GM19372 (cell line): ENCODE data around the gene NAALADL2.

Experiments
- ATAC-seq: cut with Tn5 transposase; IDR thresholded peaks from one replicate; pipeline ENCODE4 v1.9.1; 2021; ENCODE audit warnings: mild to moderate bottlenecking, low read depth, moderate library complexity; ENCODE audit not compliant: unreplicated experiment

Gene NAALADL2

DNA sequence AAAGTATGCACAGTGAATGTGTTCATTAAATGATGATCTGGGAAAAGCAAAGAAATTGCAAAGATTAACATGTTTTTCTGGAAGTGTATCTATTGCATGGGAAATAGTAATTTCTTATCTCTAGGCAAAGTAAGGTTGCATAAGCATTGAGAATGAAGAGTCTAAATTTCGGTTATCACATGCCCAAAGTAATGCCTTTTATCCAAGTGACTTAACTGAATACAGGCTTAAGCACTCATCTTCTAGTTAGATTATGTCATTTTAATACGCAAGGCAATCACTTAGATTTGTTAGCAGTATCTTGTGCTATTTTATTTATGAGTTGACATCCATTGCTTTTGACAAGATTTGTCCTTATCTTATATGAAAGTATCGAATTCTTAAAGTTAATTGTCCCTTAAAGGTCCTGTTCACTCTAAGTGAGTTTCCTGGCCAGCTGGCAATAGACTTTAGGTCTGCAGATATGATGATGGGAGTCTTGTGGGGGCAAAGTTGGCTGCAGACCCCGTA is 100.5 kb downstream of the NAALADL2 start:
- no peak for ATAC-seq

DNA sequence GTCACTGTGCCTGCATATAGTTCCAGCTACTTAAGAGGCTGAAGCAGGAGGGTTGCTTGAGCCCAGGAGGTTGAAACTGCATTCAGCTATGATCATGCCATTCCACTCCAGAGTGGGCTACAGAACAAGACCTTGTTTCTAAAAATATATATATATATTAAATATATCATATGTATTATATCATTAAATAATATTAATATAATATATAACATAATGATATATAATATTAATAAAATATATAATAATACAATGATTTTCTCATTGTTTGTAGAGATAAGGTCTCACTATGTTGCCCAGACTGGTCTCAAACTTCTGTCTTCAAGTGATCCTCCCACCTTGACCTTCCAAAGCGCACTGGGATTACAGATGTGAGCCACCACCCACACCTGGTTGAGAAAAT is 101.8 kb downstream of the NAALADL2 start:
- no peak for ATAC-seq

DNA sequence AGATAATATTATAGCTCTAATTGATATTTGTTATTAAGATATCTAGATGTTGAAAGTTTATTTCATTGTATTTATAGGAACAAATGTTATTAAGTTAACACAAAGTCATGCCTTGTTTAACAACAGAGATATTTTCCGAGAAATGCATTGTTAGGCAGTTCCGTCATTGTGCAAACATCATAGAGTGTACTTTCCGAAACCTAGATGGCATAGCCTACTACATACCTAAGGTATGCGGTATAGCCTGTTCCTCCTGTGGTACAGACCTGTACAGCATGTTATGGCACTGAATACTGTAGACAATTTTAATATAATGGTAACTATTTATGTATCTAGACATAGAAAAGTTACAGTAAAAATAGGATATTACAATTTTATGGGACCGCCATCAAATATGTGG is 114.3 kb downstream of the NAALADL2 start:
- no peak for ATAC-seq

DNA sequence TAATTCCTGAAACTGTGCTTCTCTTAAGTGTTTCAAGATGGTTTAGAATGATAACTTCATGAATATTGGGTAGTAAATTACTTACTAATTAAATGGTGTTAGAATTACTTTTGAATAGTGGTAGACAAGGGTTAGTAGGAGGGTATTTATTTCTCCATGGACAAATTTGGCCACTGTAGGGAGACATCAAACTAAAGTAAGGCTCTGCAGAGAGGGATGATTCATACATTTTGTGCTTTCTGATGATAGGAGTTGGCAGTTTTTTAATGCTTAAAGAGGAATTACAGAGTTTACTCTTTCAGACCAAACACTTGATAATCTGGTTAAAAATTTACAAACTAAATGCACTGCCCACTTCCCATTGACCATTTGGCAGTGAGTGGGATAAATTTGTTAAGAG is 127.6 kb downstream of the NAALADL2 start:
- ATAC-seq = no peak

DNA sequence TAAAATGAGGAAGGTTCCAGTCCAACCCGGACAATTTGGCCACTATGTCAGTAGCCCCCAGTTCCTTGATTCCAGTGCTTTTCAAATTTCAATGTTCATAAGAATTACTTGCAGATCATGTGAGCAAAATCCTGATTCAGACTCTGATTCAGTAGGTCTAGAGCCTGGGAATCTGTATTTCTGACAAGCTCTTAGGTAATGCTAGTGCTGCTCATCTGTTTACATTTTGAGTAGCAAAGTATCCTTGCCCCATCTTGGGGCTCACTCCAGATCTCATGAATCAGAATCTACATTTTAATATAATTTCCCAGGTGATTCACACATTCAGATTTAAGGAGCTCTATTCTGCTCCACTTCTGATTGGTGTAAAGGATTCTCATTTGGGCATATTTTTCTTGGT is 142.0 kb downstream of the NAALADL2 start:
- ATAC-seq = no peak

DNA sequence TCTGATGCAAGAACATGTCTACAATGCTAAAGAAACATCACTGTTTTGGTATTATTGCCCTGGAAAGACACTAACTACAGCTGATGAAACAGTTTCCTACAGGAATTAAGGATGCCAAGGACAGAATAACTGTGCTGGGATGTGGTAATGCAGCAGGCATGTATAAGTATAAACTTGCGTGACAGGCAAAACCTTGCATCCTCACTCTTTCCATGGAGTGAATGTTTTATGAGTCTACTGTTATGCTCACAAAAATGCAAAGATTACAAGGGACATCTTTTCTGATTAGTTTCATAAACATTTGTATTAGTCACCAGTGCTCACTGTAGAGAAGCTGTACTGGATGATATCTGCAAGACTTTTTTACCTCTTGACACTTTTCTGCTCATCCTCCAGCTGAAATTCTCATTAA is 143.6 kb downstream of the NAALADL2 start:
- ATAC-seq = no peak

DNA sequence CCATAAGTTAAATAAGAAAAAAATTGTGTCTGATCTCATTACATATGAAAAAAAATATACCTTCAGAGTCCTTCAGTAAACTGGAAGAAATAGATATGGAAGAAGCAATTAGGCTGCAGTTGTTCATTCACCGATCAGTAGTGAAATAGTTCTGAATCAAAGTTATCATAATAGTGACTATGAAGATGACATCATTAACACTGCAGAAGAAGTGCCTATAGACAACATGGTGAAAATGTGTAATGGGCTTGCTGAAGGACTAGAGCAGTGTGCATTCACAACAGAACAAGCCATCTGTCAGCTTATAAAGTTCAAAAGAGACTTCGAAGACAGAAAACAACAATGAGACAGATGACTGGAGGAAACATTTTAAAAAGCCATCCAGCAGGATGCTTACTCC is 144.5 kb downstream of the NAALADL2 start:
- ATAC-seq = no peak

DNA sequence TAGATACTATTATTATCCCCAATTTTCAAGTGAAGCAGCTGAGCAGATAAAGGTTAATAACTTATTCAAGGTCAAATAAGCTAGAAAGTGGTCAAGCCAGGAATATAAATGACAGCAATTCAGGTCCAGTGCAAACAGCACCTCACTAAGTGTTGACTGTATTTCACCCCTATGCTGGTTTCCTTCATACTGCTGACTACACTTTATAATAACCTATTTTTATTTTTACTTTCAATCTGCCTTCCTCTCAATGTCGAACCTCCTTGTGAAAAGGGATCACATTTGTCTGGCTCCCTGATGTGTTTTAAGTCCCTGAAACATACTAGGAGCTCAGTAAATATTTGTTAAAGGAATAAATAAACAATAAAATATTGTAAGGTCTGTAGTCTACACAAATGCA is 146.1 kb downstream of the NAALADL2 start:
- no peak for ATAC-seq

DNA sequence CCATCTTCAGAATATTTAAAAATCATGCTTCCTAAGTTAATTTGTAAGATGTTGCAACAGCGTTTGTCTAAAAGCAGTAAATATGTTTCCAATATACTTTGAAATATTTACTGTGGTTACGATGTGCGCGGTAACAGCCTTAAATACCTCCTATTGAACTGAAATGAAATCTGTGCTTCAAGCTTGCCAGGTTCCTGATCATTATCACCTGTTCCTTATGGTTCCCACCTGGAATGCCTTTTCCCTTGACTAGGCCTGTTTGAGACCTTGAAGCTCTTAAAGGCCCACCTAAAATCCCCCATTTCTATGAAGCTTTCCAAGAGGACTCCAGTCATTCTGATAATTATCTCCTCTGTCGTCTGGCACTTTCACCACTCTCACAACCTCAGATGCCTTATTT is 146.7 kb downstream of the NAALADL2 start:
- ATAC-seq = no peak

DNA sequence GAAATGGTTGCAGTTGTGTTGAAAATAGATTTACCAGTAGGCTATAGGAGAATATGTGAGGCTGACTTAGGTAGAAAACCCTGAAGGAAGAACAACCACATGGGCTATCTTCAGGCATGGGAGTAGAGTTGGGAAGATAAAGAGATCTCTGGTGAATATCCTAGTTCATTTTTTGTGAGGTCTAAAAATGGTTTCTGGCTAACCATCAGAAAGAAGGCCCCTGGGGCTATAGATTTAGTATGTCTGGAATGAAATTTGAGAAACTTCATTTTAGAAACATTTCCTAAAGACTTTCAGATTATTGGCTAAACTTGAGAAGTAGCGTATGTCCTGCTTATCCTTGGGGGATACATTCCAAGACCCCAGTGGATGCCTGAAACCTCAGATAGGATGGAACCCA is 148.2 kb downstream of the NAALADL2 start:
- no peak for ATAC-seq

DNA sequence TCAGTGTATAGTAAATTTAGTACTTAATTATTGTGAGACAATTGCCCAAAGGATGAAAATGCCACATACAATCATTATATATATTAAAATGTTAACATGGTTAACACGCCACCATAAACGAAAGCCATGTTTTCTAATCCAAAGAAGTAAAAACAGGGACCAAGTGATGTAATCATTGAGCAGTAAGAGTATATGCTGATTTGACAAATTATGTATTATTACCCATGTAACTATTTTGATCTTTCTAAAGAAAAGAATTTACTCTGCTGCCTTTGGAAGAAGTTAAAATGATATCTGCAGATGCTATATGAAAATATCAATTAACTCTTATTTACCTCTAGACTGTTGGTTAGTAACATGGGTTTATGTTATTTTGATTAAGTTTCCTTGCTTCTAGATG is 150.2 kb downstream of the NAALADL2 start:
- ATAC-seq = no peak

DNA sequence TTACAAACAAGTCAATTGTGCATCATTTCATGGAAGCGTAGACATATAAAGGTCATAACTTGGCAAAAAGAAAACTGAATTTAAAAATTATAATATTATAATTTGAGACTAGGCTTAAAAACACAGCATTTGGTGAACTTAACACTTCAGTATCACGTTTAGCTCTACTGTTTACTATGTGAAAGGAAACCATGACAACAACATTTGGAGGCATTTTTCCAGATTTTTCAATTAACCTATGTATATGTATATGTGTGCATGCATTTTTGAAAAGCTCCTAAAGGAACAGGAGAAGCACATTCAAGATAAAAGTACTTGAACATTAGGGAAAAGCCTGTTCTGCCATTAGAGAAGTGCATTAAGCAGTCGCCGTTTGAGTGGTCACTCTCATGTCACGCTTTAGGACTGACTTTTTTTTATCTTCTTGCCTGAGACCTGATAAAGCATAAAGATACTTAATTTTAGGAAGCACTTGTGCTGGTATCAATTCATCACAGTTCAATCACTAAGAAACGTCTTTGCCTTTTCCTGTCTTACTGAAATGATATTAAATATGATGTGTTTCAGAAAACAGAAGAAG is 156.0 kb downstream of the NAALADL2 start:
- no peak for ATAC-seq

DNA sequence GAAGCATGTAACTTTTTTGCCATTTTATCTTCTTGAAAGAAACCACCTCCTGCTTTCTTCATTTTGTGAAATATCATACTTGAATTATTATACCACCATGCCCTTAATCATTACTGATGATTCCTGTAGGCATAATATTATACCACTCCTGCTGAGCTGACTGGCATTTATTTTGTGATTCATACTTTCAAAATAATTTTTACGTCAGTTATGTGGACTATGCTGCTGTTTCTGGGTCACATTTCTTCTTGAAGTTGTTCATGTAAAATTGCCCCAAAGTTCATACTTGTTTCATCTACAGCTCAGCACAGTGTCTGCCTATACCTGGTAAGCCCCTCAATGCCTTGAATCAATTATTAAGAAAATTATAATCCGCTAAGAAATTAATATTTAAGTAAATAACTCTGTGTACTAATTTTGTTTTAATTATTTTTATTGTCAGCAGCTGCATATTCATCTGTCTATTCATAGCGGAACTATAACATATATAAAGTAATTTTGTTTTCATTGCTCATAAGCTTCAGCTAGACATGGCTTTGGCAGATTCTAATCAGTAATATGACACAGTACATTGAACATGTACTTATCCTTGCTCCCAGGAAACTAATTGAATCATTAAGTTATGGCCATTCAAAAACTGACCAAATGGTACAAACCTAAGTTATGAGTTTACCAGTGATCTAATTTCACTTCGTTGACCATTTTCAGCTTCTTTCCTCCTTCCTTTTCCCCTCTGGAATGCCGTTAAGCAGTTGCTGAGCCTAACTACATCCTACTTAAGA is 160.0 kb downstream of the NAALADL2 start:
- no peak for ATAC-seq

DNA sequence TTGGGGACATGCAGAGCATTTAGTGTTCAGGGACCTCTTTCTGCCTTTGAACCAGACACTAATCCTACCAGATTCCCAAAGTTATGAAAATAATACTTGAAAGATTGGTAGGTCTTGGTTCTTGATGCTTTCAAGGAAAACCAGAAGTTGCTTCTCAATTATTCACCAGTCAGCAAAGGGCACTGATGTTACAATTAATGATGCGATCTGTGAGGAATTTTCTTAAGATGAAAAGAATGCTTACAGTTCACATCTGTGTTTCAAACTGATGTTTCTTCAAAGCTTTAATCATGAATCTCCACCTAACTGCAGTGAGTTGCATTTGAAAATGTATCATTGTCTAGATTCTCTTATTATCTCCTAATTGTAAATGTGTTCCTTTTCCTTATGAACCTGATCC is 161.0 kb downstream of the NAALADL2 start:
- no peak for ATAC-seq

DNA sequence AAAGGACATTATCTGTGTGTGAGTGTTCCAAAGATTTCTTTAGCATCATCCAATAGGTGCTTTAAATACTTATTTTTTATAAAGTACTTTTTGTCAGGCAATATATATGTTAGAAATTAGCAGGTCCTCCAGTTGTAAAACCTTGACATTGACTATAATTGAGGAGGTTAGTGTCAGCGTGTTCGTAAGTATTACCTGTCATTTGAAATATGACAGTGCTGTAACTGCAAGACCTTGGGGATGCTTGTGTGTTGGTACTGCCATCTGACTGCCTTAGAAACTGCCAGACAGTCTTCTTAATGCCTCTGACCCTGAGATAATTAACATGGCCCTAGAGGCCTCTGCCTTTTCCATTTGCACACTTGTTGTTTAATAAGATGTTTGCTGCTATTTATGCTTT is 170.7 kb downstream of the NAALADL2 start:
- no peak for ATAC-seq

DNA sequence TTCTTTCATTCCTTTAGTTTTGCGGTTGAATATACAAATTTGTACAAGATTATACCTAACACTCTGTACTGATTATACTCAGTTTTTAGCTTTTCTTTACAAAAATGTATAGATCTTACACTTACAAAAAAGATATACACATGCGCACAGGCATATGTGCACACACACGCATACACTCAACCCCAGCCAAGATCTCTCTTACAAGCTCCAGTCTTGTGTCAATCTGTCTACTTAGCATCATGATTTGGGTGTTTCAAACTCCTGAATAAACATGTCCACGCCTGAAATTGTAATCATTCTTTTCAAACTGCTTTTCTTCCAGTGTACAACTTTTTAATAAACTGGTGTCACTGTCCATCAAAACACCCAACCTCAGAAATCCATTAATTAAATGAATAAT is 180.7 kb downstream of the NAALADL2 start:
- ATAC-seq = no peak

DNA sequence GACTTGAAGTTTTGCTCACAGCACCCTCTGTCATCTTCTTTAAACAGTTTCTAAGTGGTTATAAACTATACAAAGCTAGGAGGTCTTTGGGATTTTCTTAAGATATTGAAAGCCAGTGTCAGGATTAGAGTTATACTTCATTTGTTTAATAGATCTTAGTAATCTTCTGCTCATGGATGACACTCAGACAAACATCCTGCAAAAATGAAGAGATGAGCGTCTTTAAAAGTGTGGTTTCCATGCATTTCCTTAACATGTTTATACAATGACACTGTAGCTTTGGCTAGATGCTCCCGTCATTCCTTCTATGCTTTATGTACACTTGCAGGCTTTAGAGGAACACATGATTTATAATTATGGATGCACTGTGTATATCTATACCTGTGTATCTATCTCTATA is 182.2 kb downstream of the NAALADL2 start:
- no peak for ATAC-seq

DNA sequence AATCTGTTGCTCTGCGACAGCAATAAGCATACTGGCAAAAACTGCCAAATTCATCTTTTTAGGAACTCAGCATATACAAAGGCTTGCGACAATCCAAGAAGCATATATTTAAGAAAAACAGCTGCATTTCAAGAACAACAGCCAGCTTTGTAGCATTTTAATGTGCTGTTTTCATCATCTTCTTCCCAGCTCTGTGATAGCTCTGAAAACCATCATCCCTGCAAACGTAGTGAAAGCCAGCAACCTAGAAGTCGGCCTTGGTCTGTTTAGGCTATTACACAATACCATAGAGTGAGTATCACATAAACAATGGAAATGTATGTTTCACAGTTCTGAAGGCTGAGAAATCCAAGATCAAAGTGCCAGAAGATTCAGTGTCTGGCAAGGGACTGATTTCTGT is 187.5 kb downstream of the NAALADL2 start:
- no peak for ATAC-seq

DNA sequence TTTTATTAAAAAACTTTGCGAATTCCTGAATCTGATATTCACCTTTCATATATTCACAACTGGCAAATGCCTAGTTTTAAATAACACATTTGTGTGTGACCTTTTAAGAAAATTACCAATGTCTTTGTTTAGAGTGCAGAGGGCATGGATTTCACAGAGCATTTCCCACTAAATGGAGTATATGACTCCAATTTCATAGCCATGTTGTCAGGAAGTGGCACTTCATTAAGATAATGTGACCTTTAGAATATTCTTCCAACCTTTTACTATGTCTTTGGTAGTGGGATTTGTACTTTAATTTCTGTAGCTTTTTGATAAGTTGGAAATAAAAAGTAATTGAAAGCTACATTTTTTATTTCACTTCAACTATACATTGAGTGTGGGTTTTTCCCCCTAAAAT is 188.7 kb downstream of the NAALADL2 start:
- ATAC-seq = no peak

DNA sequence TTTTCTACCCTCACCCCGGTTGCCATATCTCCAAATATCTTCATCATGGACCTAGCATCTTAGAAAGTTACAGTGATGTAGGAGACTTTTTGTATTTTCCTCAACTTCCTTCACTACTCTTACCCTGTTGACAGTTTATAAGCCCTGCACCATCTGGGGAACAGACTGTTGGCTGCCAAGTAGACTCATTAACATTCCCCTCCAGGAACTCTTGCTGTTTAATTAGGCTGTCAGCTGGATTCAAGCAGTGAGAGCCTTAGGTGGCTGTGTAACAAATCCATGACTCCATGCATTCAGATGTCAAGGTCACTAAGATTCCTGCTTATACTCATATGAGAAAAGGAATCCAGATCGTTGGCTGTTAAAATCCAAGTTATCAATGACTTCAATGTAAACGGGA is 198.3 kb downstream of the NAALADL2 start:
- ATAC-seq = no peak

DNA sequence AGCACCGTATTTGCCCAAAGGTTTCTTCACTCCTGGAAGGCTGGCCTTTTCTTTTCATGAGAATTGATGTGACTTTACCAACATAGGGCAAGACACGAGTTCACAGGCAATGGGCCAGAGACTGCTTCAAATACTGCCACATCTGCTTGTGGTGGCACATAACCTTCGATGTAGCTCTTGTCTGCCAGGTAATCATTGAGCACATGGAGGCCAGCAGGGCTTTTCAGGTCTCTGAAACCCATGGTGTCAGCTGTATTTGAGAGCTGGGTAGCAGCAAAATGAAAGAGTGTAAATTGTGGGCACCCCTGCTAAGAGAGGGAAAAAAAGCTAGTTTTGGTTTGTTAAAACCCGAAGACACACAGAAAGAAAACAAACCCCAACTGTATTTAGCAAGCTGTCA is 200.7 kb downstream of the NAALADL2 start:
- ATAC-seq = no peak

DNA sequence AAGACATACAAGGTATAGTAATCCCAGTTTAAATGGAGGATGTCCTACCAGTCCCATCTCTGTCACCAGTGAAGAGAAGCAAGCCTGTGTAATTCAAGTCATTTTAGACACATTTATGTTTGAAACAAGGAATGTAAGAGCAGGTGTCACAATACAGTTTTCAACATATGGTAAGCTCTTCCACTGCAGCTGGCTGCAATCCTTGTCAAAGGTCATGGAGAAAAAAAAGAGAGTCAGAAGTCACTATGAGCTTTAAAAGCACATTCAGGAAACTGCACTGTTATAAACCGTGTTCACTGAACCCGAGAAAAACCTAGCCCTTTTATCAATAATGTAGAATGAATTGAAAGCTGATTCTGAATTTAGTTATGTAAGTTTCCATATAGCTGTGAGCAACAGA is 206.4 kb downstream of the NAALADL2 start:
- ATAC-seq = no peak
